Medulla oblongata (tissue), 1 donor: Measurements from ENCODE around the gene SEMA4F.
A peak's percentile ranks its signal among the peaks of the same experiment; 100 is the strongest.

Experiments
- DNase-seq: peaks from one replicate; pipeline ENCODE4 v3.0.0-alpha.2; 2015; ENCODE audit errors: extremely low spot score

The SEMA4F gene

GRCh38 chr2:74668087-74668486 lies 14.0 kb downstream of the SEMA4F start:
- no peak for DNase-seq

DNA sequence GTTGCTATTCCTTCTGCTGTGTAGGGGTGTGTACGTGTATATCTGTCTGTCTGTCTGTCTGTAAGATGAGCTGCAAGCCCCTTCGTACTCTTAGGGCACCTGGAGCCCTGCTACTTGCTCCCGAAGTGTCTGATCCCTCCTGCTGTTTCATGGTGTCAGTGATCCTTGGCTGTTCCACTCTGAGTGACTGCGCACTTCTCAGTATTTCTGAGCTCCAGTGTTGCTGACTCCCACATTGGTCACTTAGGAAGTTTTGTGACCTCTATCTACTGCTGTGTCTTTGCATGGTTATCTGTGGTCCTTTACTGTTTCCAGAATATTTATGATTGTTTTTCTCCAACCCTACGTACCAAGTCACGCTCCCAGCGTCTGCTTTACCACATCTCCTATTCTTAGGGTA lies 16.2 kb downstream of the SEMA4F start:
- DNase-seq, result no peak

DNA sequence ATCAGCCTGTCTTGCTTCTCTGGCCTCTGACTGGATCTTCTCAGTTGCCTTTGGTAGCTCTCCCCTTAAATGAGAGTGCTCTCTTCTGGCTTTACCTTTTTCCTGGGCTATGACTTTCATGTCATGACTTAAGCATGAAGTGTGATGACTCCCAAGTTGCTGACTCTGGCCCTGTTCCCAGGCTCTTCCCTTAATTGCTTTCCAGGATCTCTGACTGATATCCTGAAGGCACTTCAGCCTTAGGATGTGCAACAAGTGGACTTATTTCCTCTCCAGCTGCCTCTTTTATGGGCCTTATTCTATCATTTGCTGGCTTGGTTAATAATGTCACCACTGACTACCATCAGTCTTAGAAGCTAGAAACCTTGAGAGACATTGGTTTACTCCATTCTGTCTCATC lies 17.4 kb downstream of the SEMA4F start:
- no peak for DNase-seq

DNA sequence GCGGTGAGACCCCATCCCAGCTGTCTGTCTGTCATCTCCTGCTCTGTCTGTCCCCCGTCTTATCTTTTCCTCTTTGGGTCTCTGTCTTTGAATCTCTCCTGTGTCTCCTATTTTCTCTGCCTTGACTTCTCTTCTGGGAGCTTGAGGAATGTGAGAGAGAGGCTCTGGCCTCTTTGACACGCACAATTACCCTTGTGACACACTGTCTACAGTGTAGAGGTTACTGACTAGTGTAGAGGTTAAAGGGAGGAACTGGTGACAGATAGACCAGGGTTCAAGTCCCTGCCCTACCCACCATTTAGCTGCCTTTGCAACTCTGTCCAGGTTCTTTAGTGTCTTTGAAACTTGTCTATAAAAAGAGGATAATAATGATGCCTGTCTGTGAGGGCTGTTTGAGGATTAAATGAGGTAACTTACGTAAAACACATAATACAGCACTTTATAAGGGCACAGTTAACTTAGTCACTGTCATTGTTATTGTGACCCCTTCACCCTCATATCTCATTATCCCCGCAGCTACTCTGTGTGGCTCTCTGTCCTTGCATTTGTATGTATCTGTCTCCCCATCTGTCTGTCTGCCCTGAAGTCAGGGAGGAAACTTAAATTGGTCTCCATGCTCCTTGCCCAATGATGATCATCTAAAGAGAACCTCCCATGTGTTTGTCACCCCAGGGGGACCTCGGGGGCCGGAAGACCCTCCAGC lies 19.9 kb downstream of the SEMA4F start:
- no peak for DNase-seq

- no peak for DNase-seq
Measured at GRCh38 chr2:74675090-74675489, 21.0 kb downstream of the SEMA4F start.

DNA sequence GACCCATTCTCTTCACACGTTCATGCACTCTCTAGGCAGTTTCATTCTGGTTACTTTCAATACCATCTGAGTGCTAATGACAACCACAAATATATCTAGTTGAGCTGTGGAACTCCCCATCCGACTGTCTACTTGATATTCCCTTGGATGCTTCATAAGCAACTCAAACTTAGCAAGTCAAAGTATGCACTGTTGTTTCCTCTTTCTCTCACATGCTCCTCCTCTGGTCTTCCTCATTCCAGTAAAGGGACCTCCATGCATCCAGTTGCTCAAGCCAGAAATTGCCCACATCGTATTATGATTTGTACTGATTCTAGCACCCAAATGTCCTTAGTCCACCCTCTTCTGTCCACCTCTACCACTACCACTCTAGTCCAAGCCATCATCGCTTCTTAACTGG lies 22.3 kb downstream of the SEMA4F start:
- DNase-seq, result no peak

DNA sequence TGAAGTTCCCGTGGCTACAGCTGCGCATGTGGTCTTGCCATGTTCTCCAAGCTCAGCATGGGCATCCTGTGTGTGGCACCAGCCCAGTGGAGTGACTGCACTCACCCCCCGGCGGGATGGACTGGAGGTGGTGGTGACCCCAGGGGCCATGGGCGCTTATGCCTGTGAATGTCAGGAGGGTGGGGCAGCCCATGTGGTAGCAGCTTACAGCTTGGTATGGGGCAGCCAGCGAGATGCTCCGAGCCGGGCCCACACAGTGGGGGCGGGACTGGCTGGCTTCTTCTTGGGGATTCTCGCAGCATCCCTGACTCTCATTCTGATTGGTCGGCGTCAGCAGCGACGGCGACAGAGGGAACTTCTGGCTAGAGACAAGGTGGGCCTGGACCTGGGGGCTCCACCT lies 25.6 kb downstream of the SEMA4F start:
- no peak for DNase-seq

- DNase-seq, result no peak
Measured at GRCh38 chr2:74682501-74682900, 28.5 kb downstream of the SEMA4F start.

GRCh38 chr2:74685408-74685807 lies 31.4 kb downstream of the SEMA4F start:
- DNase-seq, result no peak

GRCh38 chr2:74688881-74689280 lies 34.8 kb downstream of the SEMA4F start:
- DNase-seq, result no peak

DNA sequence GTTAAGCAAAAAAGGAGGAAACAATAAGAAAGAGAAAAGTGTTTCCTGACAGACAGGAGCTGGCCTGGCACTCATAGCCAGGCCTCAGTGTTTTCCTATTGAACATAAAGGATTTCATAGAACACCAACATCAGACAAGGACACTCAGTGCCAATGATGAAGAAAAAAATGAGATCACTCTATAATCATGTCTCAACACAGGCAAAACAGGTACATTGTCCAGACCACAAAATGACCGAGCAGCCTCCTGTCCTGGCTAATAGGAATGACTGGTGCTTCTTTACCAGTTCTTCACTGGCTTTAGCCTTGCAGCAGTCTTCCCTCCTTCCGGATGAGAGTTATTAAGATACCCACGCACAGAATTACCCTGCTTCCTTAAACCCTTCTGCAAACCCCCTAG lies 35.6 kb downstream of the SEMA4F start:
- no peak for DNase-seq

DNA sequence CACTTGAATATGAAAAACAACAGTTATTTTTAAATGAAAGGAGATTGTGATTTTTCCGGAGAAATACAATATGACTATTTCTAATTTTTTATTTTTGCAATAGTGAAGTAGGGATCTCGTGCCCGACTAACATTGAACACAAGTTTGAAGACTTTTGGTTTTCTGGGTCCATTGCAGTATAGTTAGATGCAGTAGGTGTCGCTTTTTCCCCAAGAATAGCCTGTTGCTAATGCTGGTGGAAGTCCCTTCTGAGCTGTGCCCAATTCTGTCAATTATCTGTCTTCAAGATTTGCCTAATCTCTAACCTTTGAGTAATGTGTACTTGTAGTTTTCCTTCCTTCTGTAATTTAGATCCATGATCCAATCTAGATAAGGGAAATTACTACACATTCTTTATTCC lies 36.5 kb downstream of the SEMA4F start:
- peak; percentile 79 for DNase-seq

DNA sequence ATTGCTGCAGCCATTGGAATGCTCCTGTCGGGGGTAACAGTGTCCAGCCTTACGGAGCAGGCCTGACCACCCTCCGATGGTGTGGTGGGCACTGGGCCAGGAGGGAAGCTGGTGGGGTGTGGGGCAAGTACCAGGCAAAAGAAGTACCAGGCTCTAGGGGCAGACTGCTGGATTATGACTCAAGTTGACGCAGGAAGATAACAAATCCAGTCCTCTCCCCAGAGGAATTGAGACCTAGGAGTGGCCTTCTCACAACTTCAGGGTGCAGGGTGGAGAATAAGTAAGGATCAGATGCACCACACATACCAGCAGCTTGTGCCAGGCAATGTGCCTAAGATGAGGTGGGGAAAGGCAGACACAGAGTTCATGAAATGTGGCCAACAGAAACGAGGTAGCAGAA lies 37.9 kb downstream of the SEMA4F start:
- no peak for DNase-seq

GRCh38 chr2:74693213-74693612 lies 39.2 kb downstream of the SEMA4F start:
- no peak for DNase-seq

DNA sequence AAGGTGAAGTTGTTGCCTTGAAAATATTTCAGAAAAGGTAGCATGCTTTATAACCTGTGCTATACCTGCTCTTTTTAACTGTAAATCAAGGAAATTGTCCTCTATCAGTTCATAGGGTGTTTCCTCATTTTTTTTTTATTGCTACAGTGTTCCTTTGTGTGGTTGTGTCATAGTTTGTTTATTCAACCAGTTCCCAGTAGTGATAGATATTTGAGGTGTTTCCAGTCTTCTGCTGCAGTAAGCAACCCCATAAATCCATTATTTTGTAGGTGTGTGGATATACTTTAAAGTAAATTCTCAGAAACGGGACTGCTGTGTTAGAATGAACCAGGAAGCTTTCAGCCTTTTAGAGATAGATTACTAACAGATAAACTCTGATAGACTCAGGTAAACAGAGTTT lies 39.6 kb downstream of the SEMA4F start:
- no peak for DNase-seq

- peak; percentile 4 for DNase-seq
Measured at GRCh38 chr2:74694281-74694680, 40.2 kb downstream of the SEMA4F start.

GRCh38 chr2:74695663-74696062 lies 41.6 kb downstream of the SEMA4F start:
- DNase-seq, result no peak

- DNase-seq, result no peak
Measured at GRCh38 chr2:74696829-74697228, 42.8 kb downstream of the SEMA4F start.

DNA sequence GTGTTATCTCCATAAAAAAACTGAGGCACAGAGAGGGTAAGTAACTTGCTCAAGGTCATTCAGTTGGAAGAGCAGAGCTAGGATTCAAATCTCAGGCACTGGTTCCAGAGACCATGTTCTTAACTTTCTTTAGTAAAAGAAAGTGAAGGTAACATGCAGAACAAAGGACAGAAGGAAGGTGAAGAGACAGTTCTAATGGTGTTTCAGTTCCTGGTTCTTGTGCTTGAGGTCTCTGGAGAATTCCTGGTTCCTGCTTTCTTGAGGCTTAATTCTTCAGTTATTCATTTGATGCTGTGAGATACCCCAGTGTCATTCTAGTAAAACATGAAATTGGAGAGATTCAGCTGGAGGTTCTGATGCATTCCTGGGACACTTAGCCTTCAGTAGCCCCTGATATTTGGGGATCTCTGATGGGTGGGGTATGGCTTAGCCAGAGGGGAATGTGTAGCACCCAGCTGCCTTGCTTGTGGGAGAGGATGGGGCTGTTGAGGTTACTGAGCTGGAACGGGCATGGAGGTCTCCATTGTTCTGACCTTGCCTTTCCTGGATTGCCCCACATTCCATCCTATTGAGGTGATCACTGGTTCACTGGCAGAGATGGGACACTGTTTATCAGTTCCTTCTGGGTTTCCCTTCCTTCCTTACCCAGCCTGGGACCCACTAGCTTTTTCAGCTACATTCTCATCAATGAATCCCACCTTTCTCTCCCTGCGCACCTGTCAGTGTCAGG lies 46.8 kb downstream of the SEMA4F start:
- no peak for DNase-seq

- no peak for DNase-seq
Measured at GRCh38 chr2:74702001-74702715, 48.1 kb downstream of the SEMA4F start.

- DNase-seq, result no peak
Measured at GRCh38 chr2:74703373-74703772, 49.3 kb downstream of the SEMA4F start.

GRCh38 chr2:74704216-74704615 lies 50.2 kb downstream of the SEMA4F start:
- no peak for DNase-seq

GRCh38 chr2:74706741-74707140 lies 52.7 kb downstream of the SEMA4F start:
- no peak for DNase-seq
